Hindlimb muscle (tissue), 1 donor: ENCODE measurements around the gene P2RX2. TPM values are rescaled to one million over a fixed set of nuclear protein-coding genes. Genes with fewer than 3 reads are reported as not detected.

Experiments
- DNase-seq: peaks from one replicate; pipeline ENCODE4 v3.0.0-alpha.2; 2013
- polyA plus RNA-seq: library from polyadenylated mRNA; unstranded; fragments of 120-200 nt; gene quantifications from one replicate; pipeline ENCODE4 v1.2.1, GENCODE V29; 2013; ENCODE audit not compliant: insufficient read length

The P2RX2 gene
- polyA plus RNA-seq, 1 donor: not detected

- DNase-seq: no peak
These were observed 1.7 kb downstream of the P2RX2 start for GRCh38 chr12:132620113-132620898.

GRCh38 chr12:132620899-132621656 lies 2.5 kb downstream of the P2RX2 start:
- DNase-seq: no peak

- DNase-seq: no peak
These were observed 3.3 kb downstream of the P2RX2 start for GRCh38 chr12:132621657-132622435.

GRCh38 chr12:132622437-132623071 lies 4.0 kb downstream of the P2RX2 start:
- peak; percentile 47 for DNase-seq

GRCh38 chr12:132623072-132623869 lies 4.7 kb downstream of the P2RX2 start:
- no peak for DNase-seq

- DNase-seq: no peak
These were observed 5.7 kb downstream of the P2RX2 start for GRCh38 chr12:132624186-132624855.

GRCh38 chr12:132624910-132625630 lies 6.5 kb downstream of the P2RX2 start:
- DNase-seq: no peak

- no peak for DNase-seq
These were observed 7.3 kb downstream of the P2RX2 start for GRCh38 chr12:132625731-132626430.

GRCh38 chr12:132629330-132629729 lies 10.8 kb downstream of the P2RX2 start:
- DNase-seq: no peak

- no peak for DNase-seq
These were observed 12.1 kb downstream of the P2RX2 start for GRCh38 chr12:132630672-132631071.

GRCh38 chr12:132631666-132632065 lies 13.1 kb downstream of the P2RX2 start:
- DNase-seq: no peak

GRCh38 chr12:132632521-132633228 lies 14.1 kb downstream of the P2RX2 start:
- DNase-seq: no peak

- DNase-seq: no peak
These were observed 14.8 kb downstream of the P2RX2 start for GRCh38 chr12:132633398-132633797.

- no peak for DNase-seq
These were observed 15.3 kb downstream of the P2RX2 start for GRCh38 chr12:132633901-132634300.

- DNase-seq: no peak
These were observed 15.9 kb downstream of the P2RX2 start for GRCh38 chr12:132634411-132634990.

- no peak for DNase-seq
These were observed 16.7 kb downstream of the P2RX2 start for GRCh38 chr12:132635076-132635955.

- no peak for DNase-seq
These were observed 19.2 kb downstream of the P2RX2 start for GRCh38 chr12:132637811-132638210.
